ENCODE measurements around the gene TMEM201. TPM values are rescaled to one million over a fixed set of nuclear protein-coding genes. Genes with fewer than 3 reads are reported as not detected.

The TMEM201 gene
- total RNA-seq, 4 donors from 2014 or later = 11.6 to 14.6 (median 11.9) TPM

- peak overlapping the region; percentile 11 for H3K4me3 ChIP-seq
- peaks cover 52% of the 10 kb centered on the region for H3K4me1 ChIP-seq
- DNase-seq (ENCODE audit: low spot score in 2 of 2) = no peak
- no peaks in the 10 kb centered on the region for H3K27me3 ChIP-seq
- peaks cover 22% of the 10 kb centered on the region for H3K36me3 ChIP-seq
- 44% methylated on average over 5 of the region's 25 CpGs for WGBS
- no peaks in the 10 kb centered on the region for H3K9me3 ChIP-seq
- TF ChIP-seq POLR2AphosphoS5 (IDR thresholded peaks at IDR 0.05) = no peak
- TF ChIP-seq POLR2A (IDR thresholded peaks at IDR 0.05) = no peak
- TF ChIP-seq EP300 (IDR thresholded peaks at IDR 0.05) = no peak
- TF ChIP-seq CTCF (IDR thresholded peaks at IDR 0.05) = peak in 1 of 2 donors; percentile 62
- H3K27ac ChIP-seq = no peak overlapping the region
Measured at GRCh38 chr1:9593492-9594465, 5.1 kb downstream of the TMEM201 start.

DNA sequence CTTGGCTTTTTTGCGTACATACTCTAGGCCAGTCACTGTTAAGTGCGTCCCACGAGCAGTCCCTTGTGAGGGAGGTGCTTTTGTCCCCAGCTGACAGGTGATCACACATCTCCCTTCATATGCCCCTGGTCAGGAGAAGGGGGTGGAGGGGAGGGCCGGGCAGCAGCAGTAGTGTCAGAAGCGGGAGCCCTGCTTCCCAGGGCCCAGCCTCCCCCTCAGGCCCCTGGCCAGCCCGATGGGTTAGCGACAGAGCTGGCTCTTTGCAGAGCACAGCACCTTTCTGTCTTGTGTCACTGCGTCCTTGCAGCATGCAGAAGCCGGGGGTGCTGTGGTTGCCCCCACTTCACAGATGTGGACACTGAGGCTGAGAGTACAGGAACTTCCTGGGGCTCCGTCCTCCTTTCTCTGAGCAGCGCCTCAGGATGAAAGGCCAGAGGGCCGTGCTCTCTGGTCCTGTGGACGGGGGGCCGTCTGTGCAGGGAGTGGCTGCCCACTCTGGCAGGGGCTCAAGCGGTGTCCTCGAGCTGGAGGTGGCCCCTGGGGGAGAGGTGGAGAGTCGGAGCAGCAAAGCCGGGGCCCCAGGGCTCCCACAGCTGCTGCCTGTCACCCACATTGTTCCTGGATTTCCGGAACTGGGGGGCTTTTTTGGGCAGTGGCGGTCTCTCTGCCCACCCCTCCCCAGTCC lies 5.9 kb downstream of the TMEM201 start:
- Histone ChIP-seq H3K4me1 (peaks cover 46% of the 10 kb centered on the region), H3K36me3 (peaks cover 30% of the 10 kb centered on the region), H3K27ac (no peak overlapping the region), H3K4me3 (no peak overlapping the region), H3K9me3 (no peaks in the 10 kb centered on the region), H3K27me3 (no peaks in the 10 kb centered on the region)
- 86% methylated on average over 13 of the region's 20 CpGs for WGBS
- TF ChIP-seq POLR2AphosphoS5 (IDR thresholded peaks at IDR 0.05) (no peak), EP300 (IDR thresholded peaks at IDR 0.05) (no peak), POLR2A (IDR thresholded peaks at IDR 0.05) (no peak), CTCF (IDR thresholded peaks at IDR 0.05) (no peak)
- DNase-seq (ENCODE audit: low spot score in 2 of 2) = peak in 1 of 2 donors; percentile 44

GRCh38 chr1:9595156-9595967 lies 6.7 kb downstream of the TMEM201 start:
- 87% methylated on average over 10 of the region's 17 CpGs for WGBS
- Histone ChIP-seq H3K27ac (no peak overlapping the region), H3K36me3 (peaks cover 37% of the 10 kb centered on the region), H3K4me1 (peaks cover 39% of the 10 kb centered on the region), H3K9me3 (no peaks in the 10 kb centered on the region), H3K4me3 (no peak overlapping the region), H3K27me3 (no peaks in the 10 kb centered on the region)
- TF ChIP-seq CTCF (IDR thresholded peaks at IDR 0.05) (no peak), EP300 (IDR thresholded peaks at IDR 0.05) (no peak), POLR2AphosphoS5 (IDR thresholded peaks at IDR 0.05) (no peak), POLR2A (IDR thresholded peaks at IDR 0.05) (no peak)
- no peak for DNase-seq (ENCODE audit: low spot score in 2 of 2)

DNA sequence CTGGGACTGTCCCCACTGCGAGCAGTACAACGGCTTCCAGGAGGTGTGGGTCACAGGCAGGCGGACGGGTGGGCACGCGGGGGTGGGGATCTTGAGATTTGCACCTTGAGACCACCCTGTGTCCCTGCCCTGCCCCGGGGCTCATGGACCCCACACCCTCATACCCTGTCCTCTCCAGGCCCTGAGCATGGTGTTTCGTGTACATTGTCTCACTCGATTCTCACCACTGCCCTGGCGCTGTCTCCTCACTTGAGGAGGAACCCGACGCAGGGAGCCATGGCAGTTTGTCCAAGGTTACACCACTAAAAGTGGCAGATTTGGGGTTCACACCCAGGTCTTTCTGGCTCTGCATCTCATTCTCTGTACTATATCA lies 7.2 kb downstream of the TMEM201 start:
- TF ChIP-seq POLR2A (IDR thresholded peaks at IDR 0.05) (no peak), CTCF (IDR thresholded peaks at IDR 0.05) (no peak), POLR2AphosphoS5 (IDR thresholded peaks at IDR 0.05) (no peak), EP300 (IDR thresholded peaks at IDR 0.05) (no peak)
- Histone ChIP-seq H3K36me3 (peaks cover 43% of the 10 kb centered on the region), H3K9me3 (no peaks in the 10 kb centered on the region), H3K4me3 (no peak overlapping the region), H3K27me3 (no peaks in the 10 kb centered on the region), H3K27ac (no peak overlapping the region), H3K4me1 (peaks cover 33% of the 10 kb centered on the region)
- 97% methylated on average over 11 of the region's 12 CpGs for WGBS
- DNase-seq (ENCODE audit: low spot score in 2 of 2) = no peak
